ENCODE results near the gene SLC51A.
"Not testable (repeated sequence)": the region's sequence is repeated elsewhere in the genome, so short reads cannot be mapped to it uniquely, and the experiment has no call there.

SLC51A gene

DNA sequence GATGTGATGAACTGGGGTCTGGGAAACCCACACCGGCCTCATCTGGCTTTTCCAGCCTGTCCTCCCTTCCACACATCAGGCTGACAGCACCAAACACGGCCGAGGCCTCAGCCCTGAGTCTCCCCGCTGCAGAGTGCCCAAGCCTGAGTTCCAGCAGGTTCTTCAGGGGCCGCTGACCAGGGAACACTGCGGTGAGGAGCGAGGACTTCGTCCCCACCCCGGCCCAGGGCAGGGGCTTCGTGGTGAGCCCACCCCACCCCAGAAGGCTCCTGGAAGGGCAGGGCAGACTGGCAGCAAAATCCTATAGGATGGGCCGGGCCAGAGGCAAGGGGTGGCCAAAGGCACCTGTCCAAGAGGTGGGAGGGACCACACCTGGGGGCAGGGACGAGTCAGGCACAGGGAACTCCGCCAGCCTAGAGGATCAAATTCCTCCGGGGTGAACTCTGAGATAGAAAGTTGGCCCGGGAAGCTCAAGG is at the start of gene SLC51A:
Gene SLC51A, plus strand, starts transcription at position 446 of the 476 bp plus-strand sequence. CDS start 179 bp downstream, outside the sequence.
- no peak for DNase-seq (ENCODE audit: low spot score)

- DNase-seq (ENCODE audit: low spot score), result no peak
Observed at GRCh38 chr3:196166741-196167140, 49.6 kb upstream of the SLC51A start.

- DNase-seq (ENCODE audit: low spot score), result no peak
Observed at GRCh38 chr3:196168808-196169391, 47.4 kb upstream of the SLC51A start.

DNA sequence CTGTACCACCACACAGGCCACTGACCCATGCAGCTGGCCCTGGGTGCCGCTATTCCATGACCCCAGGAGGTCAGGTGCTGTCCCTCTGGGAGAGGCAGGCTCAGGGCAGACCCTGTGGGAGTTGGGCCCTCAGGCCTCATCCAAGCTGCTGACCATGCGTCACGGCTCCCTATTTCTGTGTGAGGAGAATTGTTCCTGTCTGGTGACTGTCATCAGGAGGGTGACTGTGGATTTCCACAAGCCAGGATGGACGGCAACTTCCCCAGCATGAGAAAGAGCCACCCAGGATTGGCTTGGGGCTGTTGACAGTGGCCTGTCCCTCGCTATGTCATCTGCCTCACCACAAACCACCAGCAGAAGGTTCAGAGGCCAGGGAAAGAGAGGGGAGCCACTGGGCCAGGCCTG is 46.5 kb upstream of the SLC51A start:
- no peak for DNase-seq (ENCODE audit: low spot score)

- not testable (repeated sequence) for DNase-seq (ENCODE audit: low spot score)
Observed at GRCh38 chr3:196170296-196170695, 46.0 kb upstream of the SLC51A start.

DNA sequence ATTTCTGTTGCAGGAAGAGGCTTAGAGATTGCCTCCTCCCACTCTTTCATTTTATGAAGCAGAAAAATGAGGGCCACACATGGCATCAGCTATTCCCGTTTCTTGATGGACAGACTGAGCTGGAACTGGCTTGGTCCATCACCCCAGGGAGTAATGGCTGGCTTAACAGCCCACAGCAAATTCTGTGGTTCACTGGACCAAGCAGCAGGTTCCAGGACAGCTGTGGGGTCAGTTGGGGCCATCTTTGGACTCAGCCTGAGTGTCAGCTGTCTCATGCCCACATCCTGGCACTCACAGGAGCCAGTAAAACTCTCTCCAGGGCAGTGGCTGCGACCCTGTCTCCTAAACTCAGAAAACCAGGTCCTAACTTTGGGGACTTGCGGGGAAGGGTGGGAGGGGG is 41.7 kb upstream of the SLC51A start:
- DNase-seq (ENCODE audit: low spot score), result no peak

GRCh38 chr3:196175116-196175625 is 41.2 kb upstream of the SLC51A start:
- DNase-seq (ENCODE audit: low spot score), result no peak

DNA sequence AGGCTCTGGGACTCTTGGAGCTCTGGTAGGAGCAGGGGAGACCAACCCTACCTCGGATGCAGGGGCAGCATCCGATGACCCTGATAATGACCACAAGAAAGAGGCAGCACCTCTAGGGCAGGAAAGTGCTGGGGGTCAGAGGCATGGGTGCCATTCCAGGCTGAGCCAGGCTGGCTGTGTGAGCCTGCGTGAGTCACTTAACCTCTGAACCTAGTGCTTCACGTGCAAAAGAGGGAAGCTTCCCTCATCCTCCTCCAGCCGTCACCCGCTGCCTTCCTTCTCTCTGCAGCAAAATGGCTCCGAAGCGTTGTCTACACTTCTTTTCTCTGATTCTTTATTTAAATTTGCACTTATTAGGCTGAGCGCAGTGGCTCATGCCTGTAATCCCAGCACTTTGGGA is 40.6 kb upstream of the SLC51A start:
- DNase-seq (ENCODE audit: low spot score), result no peak

DNA sequence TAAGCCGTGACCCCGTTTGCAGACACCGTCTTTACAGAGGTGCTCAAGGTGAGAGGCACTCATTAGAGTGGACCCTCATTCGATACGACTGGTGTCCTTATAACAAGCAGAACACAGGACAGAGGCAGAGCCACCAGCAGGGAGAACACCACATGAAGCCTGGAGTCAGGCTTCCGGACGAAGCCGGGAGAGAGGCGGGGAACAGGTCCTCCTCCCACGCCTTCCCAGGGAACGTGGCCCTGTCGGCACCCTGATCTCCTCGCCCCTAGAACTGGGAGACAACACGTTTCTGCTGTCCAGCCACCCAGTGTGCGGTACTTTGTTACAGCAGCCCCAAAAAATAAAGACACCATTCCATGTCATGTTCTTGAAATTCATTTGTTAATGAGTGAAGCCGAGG is 38.8 kb upstream of the SLC51A start:
- no peak for DNase-seq (ENCODE audit: low spot score)

DNA sequence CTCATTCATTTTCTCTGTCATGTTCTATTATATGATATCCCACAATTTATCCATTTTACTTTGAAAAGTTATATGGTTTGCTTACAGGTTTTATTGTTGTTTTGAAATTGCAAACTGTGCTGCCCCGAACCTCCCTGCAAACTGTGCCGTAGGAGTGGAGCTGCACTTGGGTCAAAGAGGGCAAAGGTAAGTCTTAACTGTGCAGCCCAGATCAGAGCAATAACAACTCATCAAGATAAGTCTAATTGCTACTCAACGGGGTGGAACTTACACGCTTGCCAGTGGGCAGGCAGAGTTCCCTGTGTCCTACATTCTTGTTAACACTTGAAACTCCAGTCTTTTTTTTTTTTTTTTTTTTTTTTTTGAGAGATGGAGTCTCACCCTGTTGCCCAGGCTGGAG is 38.4 kb upstream of the SLC51A start:
- DNase-seq (ENCODE audit: low spot score), result no peak

DNA sequence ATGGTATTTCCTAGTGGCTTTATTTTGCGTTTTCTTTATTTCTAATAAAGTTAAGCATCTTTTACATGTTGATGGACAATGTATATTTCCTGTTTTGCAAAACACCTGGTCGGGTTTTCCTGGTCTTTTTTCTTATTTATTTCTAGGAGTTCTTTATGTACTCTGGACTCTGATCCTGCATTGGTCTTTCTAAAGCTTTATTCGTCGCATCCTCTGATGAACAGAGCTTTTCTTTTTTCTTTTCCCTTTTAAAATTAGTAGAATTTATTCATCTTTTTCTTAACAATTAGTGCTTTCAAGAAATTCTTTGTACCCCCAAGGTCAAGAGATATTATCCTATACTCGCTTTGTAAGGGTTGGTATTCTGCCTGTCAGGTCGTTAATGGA is 37.3 kb upstream of the SLC51A start:
- DNase-seq (ENCODE audit: low spot score), result no peak

GRCh38 chr3:196179380-196180308 is 36.7 kb upstream of the SLC51A start:
- peak; percentile 89 for DNase-seq (ENCODE audit: low spot score)

DNA sequence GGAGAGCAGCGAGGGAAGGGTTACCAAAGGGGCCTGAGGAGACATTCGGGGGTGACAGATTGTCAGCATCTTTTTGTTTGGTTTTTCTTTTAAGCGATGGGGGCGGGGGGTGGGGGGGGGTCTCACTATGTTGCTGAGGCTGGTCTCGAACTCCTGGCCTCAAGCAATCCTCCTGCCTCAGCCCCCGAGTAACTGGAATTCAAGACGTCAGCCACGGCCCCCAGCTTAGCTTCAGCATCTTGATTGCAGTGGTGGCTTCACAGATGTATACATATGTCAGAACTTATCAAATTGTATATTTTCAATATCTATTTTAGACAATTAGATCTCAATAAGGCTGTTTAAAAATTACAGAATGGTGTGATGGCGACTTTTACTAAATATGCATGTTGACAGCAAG is 36.0 kb upstream of the SLC51A start:
- DNase-seq (ENCODE audit: low spot score), result no peak

- no peak for DNase-seq (ENCODE audit: low spot score)
Observed at GRCh38 chr3:196181127-196181546, 35.2 kb upstream of the SLC51A start.

GRCh38 chr3:196184169-196184432 is 32.2 kb upstream of the SLC51A start:
- not testable (repeated sequence) for DNase-seq (ENCODE audit: low spot score)

DNA sequence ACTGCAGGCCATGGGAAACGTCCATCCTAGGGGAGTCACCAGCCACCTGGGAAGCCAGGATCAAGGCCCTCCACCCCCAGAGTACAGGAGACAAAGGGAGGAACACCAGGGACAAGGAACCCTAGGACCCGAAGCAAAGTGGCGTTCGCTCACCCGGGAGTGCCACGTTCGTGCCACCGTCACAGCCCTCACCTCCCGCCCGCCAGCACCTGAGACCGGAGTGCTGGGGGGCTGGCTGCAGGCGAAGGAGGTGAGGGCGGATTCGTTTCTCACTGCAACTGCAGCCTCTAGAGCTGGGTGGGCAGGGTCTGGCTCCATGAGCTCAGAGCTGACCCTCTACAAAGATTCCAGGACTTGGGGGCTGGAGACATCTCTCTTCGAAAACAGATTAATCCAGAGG is 31.5 kb upstream of the SLC51A start:
- no peak for DNase-seq (ENCODE audit: low spot score)

- no peak for DNase-seq (ENCODE audit: low spot score)
Observed at GRCh38 chr3:196186651-196187573, 29.4 kb upstream of the SLC51A start.

GRCh38 chr3:196189566-196190347 is 26.6 kb upstream of the SLC51A start:
- DNase-seq (ENCODE audit: low spot score), result no peak

- peak; percentile 61 for DNase-seq (ENCODE audit: low spot score)
Observed at GRCh38 chr3:196192036-196192523, 24.3 kb upstream of the SLC51A start.

GRCh38 chr3:196192524-196193051 is 23.7 kb upstream of the SLC51A start:
- peak; percentile 32 for DNase-seq (ENCODE audit: low spot score)

DNA sequence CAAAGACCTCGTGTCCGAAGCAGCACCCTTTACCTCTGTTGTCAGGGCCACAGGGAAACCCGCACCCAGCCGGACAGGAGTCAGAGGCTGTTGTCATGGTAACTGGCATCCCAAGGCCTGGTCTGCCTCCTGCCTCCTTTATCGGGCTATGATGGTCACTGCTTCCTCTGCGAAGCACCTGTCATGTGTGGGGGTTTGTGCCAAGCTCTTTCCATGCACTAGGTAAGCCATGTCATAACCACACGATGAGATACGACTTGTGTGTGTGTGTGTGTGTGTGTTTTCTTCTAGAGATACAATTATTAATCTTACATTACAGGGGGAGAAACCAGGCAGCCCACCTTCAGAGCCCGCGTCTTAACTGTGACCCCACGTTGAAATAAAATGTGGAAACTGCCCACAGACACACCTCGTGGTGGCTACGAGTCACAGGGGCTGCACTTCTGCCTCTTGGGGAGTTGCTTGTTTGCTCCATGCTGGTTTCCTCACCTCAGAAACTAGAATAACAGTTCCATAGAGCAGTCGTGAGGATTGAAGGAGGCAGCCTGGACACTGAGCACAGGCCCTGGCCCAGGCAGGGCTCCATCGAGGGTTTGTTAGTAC is 23.1 kb upstream of the SLC51A start:
- no peak for DNase-seq (ENCODE audit: low spot score)
